HG03378 (cell line): ENCODE data around the gene ULK1.
"Not testable (repeated sequence)": the region's sequence is repeated elsewhere in the genome, so short reads cannot be mapped to it uniquely, and the experiment has no call there.

Source experiments
- ATAC-seq: cut with Tn5 transposase; IDR thresholded peaks from one replicate; pipeline ENCODE4 v1.9.1; 2021; ENCODE audit warnings: mild to moderate bottlenecking, moderate library complexity; ENCODE audit not compliant: unreplicated experiment

Gene ULK1

GRCh38 chr12:131885543-131886057, 8.8 kb upstream of the ULK1 start:
- no peak for ATAC-seq

- ATAC-seq: not testable (repeated sequence)
These were observed 2.7 kb upstream of the ULK1 start for GRCh38 chr12:131891722-131892121.

GRCh38 chr12:131892711-131893604, 1.5 kb upstream of the ULK1 start:
- no peak for ATAC-seq

GRCh38 chr12:131893605-131894312, 663 bp upstream of the ULK1 start:
- ATAC-seq: no peak

DNA sequence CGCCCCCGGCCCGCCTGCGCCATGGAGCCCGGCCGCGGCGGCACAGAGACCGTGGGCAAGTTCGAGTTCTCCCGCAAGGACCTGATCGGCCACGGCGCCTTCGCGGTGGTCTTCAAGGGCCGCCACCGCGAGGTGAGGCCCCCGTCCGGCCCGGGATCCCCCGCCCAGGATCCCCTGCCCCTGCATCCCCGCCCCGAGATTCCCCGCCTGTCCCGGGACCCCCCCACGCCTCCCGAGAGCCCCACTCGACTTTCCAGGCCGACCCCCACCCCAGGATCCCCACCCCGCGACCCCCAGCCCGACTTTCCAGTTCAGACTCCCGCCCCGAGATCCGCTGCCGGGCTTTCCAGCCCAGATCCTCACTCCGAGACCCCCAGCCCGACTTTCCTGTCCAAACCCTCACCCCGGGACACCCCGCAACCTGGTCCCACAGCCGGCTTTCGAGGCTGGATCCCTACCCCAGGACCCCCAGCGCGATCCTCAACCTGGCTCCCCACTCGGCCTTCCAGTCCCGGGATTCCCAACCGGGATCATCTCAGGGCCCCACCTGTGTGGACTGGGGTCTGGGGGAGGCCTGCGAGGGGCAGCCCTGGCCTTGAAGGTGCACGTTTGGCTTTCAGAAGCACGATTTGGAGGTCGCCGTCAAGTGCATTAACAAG, 688 bp downstream of the ULK1 start:
- peak; percentile 7 for ATAC-seq

GRCh38 chr12:131895640-131896079, 1.2 kb downstream of the ULK1 start:
- peak; percentile 19 for ATAC-seq

GRCh38 chr12:131896080-131896810, 1.8 kb downstream of the ULK1 start:
- peak; percentile 54 for ATAC-seq

- ATAC-seq: no peak
These were observed 2.4 kb downstream of the ULK1 start for GRCh38 chr12:131896811-131897270.

- ATAC-seq: no peak
These were observed 2.9 kb downstream of the ULK1 start for GRCh38 chr12:131897276-131897675.

DNA sequence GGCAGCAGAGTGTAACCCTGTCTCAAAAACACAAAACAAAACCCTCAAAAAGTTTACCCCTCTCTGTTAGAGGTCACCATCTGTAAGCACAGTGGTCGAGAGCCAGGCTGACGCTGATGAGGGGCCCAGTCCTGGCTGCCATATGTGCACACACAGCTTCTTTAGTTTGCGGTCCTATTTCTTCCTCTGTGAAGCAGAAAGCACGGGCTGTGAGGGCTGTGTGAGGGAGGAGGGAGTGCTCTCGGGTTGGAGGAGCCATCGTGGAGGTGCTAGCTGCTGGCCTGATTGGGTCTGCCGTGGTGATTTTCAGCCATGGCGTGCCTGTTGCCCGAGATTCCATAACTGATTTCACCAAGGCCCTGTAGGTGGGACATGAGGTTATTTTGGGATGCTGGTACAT, 3.5 kb downstream of the ULK1 start:
- no peak for ATAC-seq

- ATAC-seq: no peak
These were observed 6.0 kb downstream of the ULK1 start for GRCh38 chr12:131900397-131900796.

DNA sequence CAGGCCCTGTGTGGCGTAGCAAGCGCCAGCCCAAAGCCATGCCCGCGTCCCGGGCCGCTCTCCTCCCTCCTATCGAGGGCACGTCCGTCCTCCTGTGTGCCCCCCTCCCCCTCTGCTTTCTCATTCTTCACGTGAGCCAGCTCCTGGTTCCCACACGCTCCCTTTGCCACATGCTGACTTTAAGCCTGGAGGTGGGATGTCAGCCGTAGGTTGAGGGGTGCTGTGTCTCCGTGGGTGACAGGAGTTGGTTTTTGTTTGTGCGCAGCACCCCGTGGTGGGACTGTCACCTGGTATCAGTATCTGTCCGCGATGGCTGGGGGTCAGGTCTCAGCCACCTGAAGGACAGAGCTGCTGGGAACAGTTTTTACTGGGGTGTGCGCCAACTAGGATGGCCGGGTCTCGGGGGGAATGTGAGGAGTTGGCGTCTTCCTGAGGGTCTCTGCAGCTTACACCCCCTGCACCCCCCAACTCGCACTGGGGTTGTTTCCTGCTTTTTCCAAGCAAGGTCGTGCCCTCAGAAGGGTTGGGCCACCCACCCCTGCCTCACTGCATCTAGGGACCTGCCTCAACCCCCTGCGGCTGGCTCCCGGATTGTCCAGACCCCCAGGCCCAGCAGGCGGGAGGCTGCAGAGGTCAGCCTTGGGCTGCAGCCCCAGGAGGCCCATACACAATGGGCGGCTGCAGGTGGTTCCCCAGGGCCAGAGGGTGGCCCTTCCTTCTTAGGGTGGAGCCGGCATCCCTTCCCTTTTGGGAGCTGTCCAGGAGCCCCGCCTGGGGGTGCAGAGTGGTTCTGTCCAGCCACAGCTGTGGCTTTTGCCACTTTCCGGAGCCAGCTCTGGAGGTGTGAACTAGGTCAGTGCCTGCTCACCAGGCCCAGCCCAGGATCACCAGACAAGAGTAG, 7.3 kb downstream of the ULK1 start:
- ATAC-seq: no peak

DNA sequence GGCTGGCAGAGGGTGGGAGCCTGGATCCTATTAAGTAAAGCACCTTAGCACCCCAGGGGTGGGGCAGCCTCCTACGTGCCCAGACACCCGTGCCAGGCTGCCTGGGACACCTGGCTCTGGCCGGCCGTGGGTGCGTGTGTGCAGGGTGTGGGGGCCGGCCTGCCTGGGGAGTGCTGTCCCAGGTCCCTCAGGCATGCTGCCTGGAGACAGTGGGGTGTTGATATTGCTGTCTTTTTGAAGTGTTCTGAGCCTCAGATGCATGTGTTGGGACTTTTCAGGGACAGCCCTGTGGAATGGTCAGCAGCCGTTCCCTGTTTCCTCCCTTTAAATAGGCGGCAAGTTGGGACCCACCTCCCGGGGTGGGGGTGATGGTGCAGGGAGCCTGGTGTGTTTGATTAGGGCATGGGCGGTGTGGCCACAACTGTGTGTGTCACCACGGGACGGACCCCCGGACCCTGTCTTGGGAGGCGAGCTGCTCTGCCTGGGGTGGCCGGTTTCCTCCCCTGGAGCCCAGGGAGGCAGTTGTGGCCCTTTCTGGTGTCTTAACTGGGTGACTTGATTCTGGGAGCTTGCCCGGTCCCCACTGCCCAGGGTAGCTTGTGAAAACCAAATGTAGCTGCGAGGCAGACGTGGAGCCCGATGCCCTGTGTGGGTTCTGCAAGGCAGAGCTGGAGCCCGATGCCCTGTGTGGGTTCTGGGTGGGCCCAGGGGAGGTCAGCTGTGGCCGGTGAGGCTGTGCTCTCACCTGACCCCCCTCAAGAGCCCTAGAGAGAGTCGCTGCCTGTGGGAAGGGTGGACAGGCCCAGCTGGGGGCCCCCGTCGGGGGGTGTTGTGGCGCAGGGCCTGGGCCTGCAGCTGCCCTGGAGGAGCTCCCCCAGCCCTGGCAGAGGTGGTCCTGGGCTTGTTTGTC, 8.2 kb downstream of the ULK1 start:
- ATAC-seq: no peak

GRCh38 chr12:131903270-131904255, 9.1 kb downstream of the ULK1 start:
- ATAC-seq: no peak

GRCh38 chr12:131904346-131904745, 9.9 kb downstream of the ULK1 start:
- ATAC-seq: no peak

GRCh38 chr12:131905081-131905629, 10.7 kb downstream of the ULK1 start:
- no peak for ATAC-seq

- ATAC-seq: no peak
These were observed 11.2 kb downstream of the ULK1 start for GRCh38 chr12:131905630-131906091.
